ENCODE results near the gene ASB6.
"Not testable (repeated sequence)": the region's sequence is repeated elsewhere in the genome, so short reads cannot be mapped to it uniquely, and the experiment has no call there.

Gene ASB6

DNA sequence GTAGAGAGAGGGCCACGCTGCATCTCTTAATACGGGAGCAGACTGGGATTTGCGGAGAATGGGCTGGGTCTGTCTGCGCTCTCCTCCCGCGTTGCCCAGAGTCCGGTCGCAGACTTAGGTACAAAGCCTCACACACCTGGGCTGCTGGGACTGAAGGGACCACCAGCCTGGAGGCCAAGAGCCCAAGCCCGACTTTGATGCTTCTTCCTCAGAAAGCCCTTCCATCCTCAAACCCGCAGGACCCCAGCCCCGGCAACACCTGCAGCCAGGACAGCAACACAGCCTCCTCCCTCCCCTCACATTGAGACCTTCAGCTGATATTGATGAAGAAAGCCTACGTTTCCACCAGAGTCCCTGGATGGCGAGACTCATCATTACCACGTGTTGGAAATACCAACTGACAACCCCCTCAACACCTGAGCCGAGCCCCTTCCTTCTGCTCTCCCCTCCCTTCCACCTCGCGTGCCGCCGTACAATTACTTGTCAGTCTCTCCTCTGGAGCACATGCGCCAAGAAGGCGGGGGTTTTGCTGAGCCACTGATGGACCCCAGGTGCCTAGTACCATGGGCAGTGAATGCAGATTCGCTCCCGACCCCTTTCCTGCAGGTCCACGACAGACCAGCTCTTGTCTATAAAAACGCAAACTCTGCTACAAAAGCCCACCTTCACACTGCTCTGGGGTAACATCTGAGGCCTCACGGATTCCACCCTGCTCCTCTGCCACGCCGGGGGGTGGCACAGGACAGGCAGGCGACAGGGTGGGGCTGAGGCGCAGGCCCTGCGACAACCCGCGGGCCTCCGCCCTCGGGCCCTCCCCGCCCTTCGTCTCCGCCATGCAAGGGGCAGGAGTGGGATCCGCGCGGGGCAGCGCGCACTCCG, 841 bp downstream of the ASB6 start:
- peak; percentile 58 for DNase-seq

DNA sequence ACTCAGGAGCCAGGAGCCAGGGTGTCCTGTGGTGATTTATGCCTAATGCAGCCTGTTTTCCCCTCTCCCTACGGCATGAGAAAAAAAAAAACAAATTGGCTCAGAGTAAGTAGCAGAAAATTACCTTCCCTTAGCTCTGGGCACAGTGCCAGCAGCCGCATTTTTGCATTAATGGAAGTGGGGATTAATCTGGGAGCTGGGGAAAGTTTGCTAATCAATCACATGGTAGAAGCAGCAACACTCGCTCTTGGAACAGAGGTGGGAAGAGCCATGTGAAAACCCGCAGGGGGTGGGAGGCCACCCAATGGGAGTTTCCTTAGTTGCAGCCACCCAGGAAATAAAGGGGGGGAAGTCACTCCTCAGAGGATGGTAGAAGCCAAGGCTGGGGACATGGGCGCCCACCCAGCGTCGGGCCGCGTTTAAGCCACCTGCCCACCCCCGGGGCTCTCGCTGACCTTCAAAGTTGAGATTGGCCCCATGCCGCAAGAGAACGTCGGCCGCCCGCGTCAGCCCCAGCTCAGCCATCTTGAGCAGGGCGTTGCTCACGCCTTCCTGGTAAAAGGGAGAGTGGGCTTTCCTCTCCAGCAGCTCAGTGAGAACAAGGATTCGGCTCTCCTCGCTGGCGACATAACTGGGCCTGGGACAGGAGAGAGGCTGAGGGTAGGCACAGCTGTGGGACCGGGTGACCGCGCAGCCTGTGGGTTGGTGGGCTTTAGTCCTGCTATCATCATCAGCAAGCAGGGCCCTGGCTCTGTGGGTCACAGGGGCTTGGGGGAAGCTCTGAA, 1.7 kb downstream of the ASB6 start:
- no peak for DNase-seq

DNA sequence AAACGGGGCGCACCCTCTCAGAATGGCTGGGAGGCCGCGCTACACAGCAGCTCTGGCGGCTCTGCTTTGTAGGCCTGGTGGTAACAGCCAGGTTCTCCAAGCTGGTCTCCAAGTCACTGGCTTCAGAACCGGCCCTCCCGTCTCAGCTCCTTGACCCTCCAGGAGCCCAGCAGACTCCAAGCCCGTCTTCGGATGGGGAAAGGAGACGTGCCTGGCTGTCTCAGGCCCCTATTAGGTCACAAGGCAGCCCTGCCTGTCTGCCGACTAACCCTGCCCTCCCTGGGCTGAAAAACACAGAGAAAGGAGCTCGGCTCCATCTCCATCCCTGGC, 2.2 kb downstream of the ASB6 start:
- no peak for DNase-seq

DNA sequence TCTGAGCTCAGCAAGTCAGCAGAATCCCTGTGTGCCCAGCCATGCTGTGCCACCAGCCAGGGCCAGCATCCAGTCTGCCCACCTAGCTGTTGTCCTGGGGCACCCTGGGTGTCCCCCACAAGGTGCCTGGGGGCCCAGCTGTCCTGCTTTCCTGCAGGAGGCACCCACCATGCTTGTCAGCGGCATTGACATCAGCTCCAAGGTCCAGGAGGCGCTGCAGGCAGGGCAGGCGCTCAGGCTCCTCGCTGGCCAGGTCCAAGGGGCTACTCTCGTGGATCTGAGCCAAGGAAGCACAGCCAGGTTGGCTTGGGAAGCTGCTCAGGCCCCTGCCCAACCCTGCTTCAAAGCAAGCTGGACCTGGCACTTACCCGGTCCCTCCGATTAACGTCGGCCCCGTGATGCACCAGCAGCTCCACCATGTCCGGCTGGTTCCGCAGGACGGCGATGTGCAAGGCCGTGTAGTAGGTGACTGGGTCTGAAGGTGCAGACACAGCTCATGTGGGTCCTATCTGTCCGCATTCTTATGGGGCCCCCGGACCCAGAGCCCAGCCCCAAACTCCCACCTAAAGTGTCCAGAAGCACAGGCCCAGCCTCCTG, 2.8 kb downstream of the ASB6 start:
- no peak for DNase-seq

DNA sequence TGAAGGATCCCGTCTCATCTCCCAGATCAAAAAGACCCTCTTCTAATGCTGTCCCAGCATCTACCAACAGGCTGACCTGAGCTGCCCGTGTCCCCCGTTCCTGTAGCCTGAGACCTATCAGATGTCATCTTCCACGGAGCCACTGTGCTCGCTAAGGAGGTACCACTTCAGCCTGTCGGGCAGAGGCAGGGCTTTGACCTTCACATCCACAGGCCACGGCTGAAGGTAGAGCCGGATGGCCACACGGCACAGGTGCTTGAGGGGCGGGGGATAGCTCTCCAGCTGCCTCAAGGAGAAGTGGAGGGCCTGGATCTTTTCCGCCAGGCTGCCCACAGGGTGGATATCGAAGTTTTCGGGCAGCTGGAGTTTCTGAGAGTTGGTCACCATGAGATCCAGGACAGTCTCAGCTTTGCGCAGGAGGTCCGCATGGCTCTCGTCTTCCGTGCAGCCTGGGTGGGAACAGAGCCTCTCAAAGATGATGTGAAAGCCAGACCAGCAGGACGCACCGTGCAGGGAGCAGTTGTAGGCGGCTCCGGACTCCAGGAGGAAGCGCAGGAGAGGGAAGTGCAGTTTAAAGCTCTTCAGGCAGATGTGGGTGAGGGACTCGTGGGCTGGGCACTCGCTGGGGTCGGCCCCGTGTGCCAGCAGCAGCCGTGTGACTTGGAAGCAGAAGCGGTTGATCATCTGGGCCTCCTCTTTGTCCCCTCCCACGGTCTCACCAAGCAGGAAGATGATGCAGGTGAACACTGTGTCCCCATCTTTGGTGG, 4.1 kb downstream of the ASB6 start:
- DNase-seq = no peak

DNA sequence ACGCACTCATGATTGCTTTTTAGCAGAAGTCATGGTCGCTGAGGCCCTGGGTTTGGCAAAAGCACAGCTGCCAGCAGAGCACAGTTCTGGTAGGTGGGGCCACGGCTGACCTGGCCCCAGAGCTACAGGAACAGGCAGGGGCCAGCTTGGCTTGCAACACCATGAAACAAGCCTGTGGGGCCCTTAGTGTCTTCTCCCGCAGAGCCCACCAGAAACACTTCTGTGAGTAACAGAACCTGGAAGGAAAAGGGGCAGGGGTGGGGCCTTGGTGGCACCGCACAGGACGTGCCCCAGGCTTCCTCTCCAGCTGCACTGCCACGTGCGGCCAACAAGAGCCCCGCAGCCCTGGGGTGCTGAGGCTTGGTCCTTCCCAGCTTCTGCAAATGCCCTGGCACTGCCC, 4.8 kb downstream of the ASB6 start:
- DNase-seq = peak; percentile 9

DNA sequence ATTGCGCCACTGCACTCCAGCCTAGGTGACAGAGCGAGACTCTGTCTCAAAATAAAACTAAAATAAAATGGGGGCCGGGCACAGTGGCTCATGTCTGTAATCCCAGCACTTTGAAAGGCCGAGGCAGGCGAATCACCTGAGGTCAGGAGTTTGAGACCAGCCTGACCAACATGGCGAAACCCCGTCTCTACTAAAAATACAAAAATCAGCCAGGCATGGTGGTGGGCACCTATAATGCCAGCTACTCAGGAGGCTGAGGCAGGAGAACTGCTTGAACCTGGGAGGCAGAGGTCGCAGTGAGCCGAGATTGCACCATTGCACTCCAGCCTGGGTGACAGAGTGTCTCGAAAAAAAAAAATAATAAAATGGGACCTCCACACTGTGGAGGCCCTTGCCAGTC, 5.6 kb downstream of the ASB6 start:
- DNase-seq = not testable (repeated sequence)

DNA sequence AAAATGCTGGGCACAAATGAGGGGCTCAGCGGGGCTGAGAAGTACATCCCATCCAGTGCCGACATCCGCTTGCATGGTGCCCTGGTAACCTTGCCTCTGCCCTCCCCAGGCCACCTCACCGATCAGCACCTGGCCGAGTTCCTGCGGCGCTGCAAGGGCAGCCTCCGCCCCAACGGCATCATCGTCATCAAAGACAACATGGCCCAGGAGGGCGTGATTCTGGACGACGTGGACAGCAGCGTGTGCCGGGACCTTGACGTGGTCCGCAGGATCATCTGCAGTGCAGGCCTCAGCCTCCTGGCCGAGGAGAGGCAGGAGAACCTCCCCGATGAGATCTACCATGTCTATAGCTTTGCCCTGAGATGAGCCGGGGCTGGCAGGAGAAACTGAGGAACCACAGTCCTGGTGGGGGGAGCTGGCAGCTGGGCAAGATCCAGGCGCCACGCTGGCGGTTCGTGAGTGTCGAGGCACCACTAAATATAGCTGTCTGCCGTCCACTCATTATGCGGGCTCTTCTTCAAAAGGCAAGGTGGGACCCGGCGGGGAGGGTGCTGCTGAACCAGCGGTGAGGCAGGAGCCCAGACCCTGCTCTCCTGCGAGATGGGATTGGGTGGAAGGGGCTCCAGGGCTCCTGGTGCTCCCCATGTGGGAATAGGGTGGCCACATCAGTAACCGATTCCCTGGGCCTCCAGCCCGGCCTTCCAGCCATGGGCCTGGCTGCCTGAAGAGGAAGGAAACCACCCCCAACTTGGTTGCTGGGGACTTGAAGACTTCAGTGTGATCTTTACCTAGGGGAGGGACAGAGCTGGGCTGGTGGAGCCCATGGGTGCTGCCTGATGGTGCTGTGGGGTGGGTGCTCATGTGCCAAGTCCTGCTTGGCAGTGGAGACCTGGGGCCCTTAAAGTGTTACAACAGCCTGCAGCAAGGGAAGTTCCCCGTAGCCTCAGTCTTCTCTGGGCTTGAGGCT, 6.6 kb downstream of the ASB6 start:
- DNase-seq = no peak

DNA sequence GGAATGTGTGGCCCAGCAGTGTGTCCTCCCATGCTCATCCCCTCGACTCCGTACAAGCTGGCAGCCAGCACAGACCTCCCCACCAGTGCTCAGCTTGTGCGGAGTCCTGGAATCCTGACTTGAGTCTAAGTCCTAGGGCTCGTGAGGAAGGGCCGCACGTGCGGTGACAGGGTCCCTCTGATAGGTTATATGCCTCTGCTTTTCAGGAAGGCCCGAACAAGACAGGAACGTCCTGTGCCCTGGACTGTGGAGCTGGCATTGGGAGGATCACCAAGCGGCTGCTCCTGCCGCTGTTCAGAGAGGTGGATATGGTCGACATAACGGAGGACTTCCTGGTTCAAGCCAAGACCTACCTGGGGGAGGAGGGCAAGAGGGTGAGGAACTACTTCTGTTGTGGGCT, 8.1 kb downstream of the ASB6 start:
- no peak for DNase-seq

DNA sequence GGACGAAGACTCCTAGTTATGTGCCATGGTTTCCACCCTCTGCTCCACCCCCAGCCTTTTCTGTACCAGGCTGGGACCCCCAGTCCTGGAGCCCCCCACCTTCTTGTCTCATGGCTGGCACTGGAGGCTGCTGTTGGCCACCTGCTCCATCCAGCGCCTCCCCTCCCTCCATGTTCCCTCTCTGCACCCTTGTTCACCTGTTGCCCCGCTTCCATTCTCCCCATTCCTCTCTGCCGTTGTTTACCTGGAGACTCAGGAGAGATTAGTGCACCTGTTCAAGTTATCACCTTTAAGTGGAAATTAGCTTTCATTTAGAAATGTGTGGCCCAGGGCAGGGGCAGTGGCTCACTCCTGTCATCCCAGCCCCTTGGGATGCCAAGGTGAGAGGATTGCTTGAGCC, 8.7 kb downstream of the ASB6 start:
- DNase-seq = no peak

DNA sequence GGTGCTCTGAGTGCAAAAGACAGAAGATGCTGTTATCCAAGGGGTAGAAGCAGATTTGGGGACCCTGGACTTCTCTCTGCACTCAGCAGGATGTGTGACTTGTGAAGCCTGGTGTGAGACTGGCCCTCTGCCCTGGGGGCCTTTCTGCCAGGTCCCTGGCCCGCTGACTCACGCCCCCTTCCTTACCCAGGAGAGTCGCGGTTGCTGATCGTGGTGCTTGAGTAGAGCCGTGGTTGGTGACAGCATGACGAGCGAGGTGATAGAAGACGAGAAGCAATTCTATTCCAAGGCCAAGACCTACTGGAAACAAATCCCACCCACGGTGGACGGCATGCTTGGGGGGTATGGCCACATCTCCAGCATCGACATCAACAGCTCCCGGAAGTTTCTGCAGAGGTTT, 9.5 kb downstream of the ASB6 start:
- DNase-seq = no peak

DNA sequence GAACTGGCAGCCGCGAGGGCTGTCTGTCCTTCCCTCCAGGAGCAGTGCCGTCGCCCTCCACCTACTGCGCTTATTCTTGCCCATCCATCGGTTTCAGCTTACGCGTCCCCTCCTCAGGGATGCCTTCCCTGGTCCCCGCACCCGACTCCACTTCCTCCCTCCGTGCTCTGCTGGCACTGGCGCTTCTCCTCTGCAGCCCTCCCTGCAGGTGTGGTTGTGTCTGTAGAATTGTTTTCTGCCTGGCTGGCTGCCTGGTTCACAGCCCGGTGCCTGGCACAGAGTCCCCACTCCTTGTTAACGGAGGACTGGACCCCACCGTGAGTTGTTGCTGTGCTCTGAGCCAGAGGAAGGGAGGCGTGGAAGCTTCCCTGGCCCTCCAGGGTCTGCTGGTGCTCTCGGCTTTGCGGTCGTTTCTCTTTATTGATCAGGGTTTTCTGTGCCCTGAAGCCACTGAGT, 10.2 kb downstream of the ASB6 start:
- no peak for DNase-seq

DNA sequence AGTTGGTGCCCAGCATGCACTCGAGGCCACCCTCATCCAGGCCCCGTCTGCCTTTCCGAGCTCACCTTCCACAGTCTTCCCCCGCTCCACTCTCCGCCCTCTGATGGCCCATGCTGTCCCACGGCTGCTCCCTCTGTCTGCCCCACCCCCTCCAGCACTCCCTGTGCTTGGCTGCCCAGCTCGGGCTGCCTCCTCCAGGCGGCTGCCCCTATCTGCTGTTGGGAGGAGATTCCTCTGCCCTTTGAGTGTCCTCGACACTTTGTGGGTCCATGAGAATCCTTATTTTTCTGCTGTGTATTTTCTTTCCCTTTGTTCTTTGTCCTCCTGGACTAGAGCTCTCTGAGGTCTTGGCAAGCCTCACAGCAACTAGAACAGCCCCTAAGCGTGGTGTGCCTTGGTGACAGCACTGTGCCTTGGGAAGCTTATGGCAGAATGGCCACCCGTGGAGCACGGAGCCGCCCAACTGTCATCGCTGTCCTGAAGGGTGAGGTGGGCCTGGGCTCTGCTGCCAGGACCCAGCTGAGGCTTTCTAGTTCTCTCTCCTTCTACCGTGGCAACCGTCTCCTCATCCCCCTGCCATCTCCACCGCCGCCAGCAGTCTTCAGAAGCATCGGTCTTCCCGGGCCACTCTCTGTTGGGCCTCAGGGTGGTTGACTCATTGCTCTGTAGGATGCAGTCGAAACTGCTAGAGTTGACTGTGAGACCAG, 10.8 kb downstream of the ASB6 start:
- DNase-seq = no peak

DNA sequence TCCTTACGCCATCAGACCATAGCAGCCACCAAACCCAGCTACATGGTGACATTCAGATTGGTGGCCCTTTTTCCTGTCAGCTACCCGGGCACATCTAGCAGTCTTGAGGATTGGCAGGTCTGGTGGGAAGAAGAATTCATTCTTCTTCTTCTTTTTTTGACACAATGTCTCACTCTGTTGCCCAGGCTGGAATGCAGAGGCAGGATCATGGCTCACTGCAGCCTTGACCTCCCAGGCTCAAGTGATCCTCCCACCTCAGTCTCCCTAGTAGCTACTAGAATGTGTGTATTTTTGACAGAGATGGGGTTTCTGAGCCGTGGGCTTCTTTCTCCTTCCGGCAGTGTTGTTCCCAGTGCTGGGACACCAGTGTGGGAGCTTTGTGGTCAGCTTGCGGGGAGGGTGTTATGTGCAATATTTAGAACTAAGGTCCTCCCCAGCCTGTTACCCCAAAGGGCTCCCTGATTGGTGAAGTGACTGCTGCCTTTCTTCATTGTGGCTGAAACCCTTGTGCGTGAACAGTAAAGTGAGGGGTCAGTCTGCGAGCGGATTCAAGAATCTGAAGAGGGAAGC, 12.6 kb downstream of the ASB6 start:
- no peak for DNase-seq

DNA sequence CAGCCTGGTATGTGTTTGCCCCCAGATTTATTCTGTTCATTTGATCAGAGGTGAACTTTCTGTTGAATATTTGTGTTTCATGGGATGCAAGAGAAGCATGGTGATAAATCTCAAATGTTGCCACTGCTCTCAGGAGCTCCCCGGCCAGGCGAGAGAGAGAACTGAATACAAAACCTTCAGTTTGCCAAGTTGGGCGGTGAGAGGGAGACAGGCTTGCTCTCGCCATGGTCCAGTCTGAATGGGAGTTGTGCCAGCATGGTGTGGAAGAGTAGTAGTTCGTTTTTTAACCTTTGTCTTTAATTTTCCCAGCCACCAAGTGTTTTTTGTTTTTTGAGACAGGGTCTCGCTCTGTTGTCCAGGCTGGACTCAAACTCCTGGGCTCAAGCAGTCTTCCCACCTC, 13.2 kb downstream of the ASB6 start:
- DNase-seq = no peak

DNA sequence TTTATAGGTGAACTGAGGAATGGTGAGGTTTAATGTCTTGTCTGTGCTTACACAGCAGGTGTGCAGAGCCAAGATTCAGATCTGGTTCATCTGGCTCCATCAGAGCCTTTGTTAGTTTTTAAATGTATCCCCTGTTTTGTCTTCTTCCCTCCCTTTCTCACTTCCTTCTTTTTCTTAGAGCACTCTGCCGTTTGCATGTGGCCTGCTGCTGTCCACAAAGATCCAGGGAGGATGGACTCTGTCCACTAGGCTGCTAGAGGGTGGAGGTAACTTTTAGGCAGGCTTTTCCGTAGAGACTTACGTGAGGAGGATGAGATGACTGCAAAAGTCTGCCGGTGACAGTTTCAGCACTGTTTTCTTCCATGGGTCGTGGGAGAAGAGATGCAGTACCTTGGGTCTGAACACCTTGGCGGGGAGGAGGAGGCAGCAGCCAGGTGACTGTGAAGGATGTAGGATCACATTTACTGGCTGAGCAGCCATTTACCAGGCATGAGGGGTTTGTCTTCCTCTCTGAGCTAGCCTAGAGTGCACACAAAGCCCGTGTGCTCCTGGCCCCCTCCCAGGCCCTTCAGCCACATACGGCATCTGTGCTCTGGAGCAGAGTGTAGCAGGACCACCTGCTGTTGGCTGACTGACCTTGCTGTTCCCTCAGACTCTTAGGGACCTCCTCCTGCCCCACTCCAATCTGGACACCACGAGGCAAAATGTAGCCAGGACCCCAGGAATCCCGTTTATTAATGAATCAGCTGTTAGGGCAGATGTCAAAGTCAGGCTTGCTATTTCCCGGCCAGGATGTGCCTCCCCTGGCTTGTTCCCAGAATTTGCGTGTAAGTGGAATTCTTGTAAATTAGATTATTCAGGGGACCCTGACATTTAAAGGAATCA, 14.2 kb downstream of the ASB6 start:
- no peak for DNase-seq

DNA sequence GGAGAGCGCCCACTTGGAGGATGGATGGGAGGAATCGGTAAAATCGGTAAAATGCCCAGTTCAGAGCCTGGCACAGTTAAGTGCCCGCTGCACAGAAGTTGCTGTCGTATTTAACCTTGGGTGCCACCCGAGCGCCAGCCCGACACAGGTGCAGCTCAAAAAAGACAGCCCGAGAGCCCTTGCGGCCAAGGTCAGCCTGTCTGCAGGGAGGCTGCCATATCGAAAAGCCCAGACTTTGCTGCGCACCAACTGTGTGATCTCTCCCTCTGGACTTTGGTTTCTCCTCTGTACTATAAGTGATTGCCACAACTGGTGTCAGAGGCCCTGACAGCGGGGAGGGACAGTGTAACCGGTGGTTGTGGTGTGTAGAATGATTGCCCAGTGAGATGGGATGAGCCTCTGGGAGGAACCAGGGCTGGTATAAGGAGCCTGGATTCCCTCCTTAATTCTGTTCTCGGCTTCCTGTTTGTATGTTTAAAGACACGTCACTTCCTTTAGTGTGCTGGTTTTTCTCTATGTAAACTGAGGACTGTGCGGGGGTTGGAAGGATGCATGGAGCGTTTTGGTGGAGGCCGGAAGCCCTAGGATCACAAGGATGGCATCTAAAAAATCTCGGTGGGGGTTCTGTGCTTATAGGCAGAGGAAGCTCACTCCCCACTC, 15.2 kb downstream of the ASB6 start:
- peak; percentile 50 for DNase-seq

DNA sequence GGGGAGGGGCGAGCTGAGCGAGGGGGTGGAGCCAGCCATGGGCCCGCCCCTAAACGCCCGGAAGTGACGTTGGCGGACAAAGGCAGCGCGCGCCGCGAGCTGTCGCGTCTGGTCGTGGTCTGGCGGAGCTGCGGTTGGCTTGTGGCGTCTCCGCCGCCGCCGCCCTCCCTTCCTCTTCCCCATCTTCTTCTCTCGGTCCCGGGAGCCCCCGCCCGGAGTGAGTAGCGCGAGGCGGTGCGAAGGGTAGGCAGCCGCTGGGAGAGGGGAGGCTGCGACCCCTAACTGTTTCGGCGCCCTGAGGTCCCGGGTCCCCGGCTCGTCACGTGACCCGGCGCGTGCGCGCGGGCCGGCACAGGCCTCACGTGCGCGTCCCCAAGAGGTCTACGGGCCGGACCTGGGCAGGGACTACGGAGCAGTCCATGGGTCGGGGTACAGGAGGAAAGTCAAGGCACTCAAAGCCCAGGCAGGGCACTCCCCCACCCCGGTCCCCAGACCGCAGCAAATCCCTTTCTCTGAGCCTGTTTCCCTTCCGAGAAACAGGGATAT, 15.8 kb downstream of the ASB6 start, which contains the start of gene NTMT1:
Gene NTMT1, plus strand, starts transcription at position 85 of the 546 bp plus-strand sequence. CDS start 6,541 bp downstream, outside the sequence.
- peak; percentile 84 for DNase-seq

DNA sequence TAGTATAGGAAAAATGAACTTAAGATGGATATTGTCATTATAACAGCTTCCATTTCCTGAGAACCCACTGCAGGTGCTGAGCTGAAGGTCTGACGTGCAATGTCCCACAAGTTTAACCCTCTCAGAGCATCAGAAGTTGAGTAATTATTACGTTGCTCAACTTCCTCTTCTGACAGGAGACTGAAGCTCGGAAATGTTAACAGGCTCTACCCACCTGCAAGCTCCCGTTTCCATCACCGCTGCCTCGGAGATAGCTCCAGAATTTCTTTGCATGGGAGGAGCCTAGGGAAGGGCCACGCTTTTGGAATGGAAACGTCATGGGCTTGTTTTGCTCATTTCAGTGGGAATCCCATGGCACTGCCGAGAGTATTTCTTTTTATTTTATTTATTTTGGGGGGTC, 17.0 kb downstream of the ASB6 start:
- peak; percentile 39 for DNase-seq
